Non-pigmented ciliary epithelial cell (primary cell): ENCODE measurements around the gene RASIP1.

Source experiments
- DNase-seq: peaks from one replicate; pipeline ENCODE4 v3.0.0-alpha.2; 2010; ENCODE audit warnings: low read depth

The RASIP1 gene

DNA sequence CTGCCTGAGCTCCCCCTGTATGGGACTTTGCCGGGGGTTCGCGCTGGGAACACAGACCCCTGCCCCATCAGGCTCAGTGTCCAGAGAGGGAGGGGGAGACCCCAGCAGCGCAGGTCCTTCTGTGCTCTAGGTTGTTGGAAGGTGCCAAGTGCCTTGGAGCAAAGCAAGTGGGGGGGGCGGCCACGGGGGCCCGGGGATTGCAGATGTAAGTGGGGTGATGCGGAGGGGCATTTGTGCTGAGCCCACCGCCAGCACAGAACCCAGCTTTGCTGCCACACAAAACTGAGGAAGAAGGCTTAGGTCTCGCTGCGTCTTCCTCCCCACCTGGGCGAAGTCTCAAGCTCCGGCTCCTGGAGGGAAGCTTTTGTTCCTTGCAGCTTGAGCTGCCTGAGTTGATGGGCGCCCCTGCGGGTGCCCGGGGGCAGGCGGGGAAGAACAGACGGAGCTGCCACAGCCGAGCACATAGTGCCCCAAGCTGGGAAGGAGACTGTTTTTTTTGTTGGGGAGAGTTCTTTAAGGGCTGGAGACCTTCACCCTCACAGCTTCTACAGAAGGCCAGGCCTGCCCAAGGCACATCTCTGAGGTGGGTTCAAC lies 66.1 kb downstream of the RASIP1 start:
- no peak for DNase-seq

DNA sequence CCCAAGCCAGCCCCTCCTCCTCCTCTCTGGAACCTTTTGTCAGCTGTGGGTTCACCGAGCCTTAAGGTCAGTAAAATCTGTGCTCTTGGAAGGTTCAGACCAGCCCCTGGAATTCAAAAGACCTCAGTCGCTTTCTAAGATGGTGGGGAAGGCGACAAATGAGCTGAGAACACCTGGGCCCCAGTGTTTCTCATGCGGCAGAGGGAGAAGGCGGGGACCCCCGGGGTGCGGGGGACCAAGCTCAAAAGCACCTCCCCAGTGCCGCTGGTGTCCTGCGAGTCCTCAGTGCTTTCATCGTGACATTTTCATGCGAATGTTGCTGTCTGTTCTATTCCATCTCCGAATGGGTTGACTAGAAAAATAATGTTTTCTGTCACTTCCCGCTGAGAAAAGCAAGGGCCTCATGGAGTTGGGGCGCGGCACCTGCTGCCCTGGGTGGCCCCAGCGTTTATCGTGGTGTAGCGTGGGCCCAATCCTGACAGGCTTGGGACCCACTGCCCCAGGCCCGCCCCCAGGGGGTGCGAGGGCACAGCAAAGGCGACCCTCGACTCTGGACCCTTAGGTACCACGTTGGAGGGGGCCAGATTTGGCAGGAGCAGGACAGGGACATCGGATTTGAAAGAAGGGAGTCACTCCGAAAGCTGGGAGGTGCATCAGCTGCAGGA lies 66.8 kb downstream of the RASIP1 start:
- DNase-seq, result no peak

DNA sequence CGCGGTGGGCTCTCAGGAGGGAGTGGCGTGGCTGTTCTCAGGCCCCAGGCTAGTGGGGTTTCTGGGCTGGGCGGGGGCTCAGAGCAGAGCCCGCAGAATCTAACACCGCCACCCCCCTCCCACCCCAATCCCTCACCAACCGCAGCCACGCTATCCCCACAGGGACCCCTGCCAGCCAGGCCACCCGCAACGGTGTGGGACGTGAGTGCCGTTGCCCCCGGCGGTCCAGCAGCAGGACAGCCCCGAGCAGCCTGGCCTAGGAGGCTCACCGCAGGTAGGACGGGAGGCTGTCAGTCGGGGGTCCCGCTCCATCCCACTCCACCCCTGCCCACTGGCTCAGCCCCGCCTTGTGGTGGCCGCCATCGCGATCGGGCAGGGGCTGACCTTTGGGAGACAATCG lies 67.4 kb downstream of the RASIP1 start, which contains the start of gene NTN5:
TSS of gene NTN5 (minus strand) at position 24 of the 400 bp plus-strand sequence. CDS start 2,031 bp downstream, outside the sequence.
- DNase-seq, result no peak

DNA sequence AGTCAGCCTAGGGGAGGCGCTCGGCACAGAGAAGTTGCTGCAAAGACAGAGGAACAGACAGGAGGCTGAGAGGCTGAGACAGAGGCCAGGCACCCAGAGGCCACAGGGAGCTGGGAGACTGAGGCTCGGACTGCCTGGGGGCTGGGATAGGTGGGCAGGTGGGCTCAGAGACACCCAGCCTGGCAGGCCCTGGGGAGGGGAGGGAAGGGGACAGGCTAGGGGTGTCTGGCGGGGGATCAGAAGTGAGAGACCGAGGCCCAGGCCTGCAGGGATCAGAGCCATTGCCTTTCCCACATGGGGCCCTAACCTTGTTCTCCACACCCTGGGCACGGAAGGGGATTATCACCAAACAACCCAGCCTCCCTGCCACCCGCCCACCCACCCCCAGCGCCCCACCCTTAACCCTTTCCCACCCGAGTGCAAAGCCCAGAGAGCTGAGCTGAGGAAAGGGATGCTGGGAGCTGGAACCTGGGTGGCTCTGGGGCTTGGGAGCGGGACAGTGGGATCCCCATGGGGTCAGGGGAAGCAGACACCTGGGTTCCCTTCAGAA lies 68.9 kb downstream of the RASIP1 start:
- no peak for DNase-seq

DNA sequence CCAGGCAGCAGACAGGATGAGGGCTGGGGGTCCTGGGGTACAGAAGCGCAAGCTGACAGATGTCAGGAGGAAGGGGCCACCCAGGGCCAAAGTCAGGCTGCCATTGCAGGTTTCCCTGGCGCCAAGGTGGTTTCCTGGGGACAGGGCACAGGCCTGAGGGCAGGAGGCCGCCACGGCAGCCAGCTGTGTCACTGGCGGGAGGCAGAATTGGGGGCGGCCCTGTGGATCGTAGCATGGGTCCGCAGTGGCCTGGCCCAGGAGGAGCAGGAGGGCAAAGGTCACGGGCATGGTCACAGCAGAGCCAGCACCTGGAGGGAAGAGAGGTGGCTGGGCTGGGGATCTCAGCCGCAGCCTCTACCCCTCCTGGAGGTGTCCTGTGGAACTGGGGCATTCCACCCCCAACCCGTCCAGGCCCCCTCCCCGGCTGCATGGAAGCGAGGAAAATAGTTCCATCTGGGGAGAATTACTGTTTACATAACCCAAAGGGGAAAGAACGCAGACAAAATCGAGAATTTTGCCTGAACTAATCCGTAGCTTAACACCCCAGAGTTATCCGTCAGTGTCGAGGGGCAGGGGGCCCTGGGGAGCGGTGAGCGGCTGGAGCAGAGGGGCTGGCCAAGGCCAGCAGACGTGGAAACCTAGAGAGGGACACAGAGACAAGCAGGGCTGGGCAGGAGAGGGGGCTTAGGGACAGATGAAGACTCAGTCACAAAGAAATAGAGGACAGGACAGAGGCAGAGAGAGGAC lies 69.5 kb downstream of the RASIP1 start:
- DNase-seq, result no peak
